Activated CD4-positive, CD25-positive, alpha-beta regulatory T cell (primary cell): Measurements from ENCODE around the gene ADK.
"Not testable (repeated sequence)": the region's sequence is repeated elsewhere in the genome, so short reads cannot be mapped to it uniquely, and the experiment has no call there.

Source experiments
- DNase-seq, 4 experiments: peaks; one replicate each; lab custom pipeline; 2025; lab: John Stamatoyannopoulos, UW

The ADK gene

GRCh38 chr10:74243067-74243466 lies 92.0 kb downstream of the ADK start:
- DNase-seq = no peak

- DNase-seq = no peak
Measured at GRCh38 chr10:74244097-74244685, 93.2 kb downstream of the ADK start.

- no peak for DNase-seq
Measured at GRCh38 chr10:74244807-74245206, 93.8 kb downstream of the ADK start.

GRCh38 chr10:74246495-74246894 lies 95.5 kb downstream of the ADK start:
- DNase-seq = no peak

GRCh38 chr10:74249865-74250264 lies 98.8 kb downstream of the ADK start:
- DNase-seq = no peak

- no peak for DNase-seq
Measured at GRCh38 chr10:74255214-74255613, 104.2 kb downstream of the ADK start.

GRCh38 chr10:74255888-74256357 lies 104.9 kb downstream of the ADK start:
- DNase-seq = no peak

GRCh38 chr10:74262856-74263255 lies 111.8 kb downstream of the ADK start:
- no peak for DNase-seq

- no peak for DNase-seq
Measured at GRCh38 chr10:74263996-74264395, 113.0 kb downstream of the ADK start.

GRCh38 chr10:74272288-74272687 lies 121.3 kb downstream of the ADK start:
- no peak for DNase-seq

- no peak for DNase-seq
Measured at GRCh38 chr10:74275755-74276290, 124.8 kb downstream of the ADK start.

- no peak for DNase-seq
Measured at GRCh38 chr10:74276416-74276815, 125.4 kb downstream of the ADK start.

- no peak for DNase-seq
Measured at GRCh38 chr10:74282151-74282847, 131.3 kb downstream of the ADK start.

GRCh38 chr10:74282848-74283210 lies 131.8 kb downstream of the ADK start:
- DNase-seq = no peak

GRCh38 chr10:74289188-74289587 lies 138.2 kb downstream of the ADK start:
- no peak for DNase-seq

- DNase-seq = no peak
Measured at GRCh38 chr10:74289951-74290350, 138.9 kb downstream of the ADK start.

- DNase-seq = no peak
Measured at GRCh38 chr10:74290708-74291107, 139.7 kb downstream of the ADK start.

- DNase-seq = no peak
Measured at GRCh38 chr10:74292871-74293427, 141.9 kb downstream of the ADK start.

- DNase-seq = no peak
Measured at GRCh38 chr10:74293686-74294371, 142.8 kb downstream of the ADK start.

- DNase-seq = no peak
Measured at GRCh38 chr10:74297389-74298080, 146.5 kb downstream of the ADK start.

- DNase-seq = not testable (repeated sequence)
Measured at GRCh38 chr10:74300074-74300621, 149.1 kb downstream of the ADK start.

GRCh38 chr10:74300666-74301065 lies 149.6 kb downstream of the ADK start:
- no peak for DNase-seq
